Stimulated activated naive CD4-positive, alpha-beta T cell treated with Interleukin-2 at 50 U/mL for 16 hours (primary cell): ENCODE data around the gene MYO1F.
A peak's percentile ranks its signal among the peaks of the same experiment; 100 is the strongest.
"Not testable (repeated sequence)": the region's sequence is repeated elsewhere in the genome, so short reads cannot be mapped to it uniquely, and the experiment has no call there.

Source experiments
- DNase-seq: peaks from one replicate; lab custom pipeline; 2025; lab: John Stamatoyannopoulos, UW

MYO1F gene

GRCh38 chr19:8517551-8518442 lies 59.4 kb downstream of the MYO1F start:
- DNase-seq = peak; percentile 21

GRCh38 chr19:8515317-8515716 lies 61.9 kb downstream of the MYO1F start:
- DNase-seq = peak; percentile 49

- DNase-seq = not testable (repeated sequence)
Measured at GRCh38 chr19:8514505-8515009, 62.7 kb downstream of the MYO1F start.

DNA sequence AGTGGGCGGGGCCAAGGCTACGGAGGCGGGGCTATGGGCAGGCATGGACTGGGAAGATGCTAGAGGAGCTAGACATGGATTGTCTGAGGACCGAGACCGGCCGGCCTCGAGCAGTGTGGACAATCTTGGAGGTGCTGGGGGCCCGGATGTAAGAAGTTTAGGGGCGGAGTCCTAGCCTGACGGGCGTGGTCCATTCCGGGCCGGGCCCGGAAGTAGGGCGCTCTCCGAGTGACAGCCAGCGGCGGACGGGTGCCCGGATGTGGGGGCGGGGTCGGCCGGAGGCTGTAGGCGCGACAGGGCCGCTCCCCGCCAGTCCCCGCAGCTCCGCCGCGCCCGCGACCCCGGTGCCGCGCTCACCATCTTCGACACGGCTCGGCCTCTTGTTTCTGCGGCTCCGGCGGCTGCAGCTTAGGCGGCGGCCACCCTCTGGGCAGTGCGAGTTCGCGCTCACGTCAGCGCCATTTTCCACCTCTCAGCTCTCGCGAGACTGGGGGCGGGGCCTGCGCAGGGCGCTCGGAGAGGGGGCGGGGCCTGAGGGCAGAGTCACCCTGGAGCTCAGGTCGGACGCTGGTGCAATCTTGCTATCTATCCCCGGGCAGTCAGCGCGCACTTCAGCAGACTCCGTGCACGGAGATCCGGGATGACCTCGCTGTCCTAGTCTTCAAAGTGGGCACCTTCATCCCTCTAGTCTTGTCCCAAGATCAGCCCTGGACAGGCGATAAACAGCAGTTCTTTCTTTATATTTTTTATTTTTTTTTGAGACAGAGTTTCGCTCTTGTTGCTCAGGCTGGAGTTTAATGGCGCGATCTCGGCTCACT lies 63.3 kb downstream of the MYO1F start, which contains the start of gene ZNF414:
ZNF414 (minus strand) TSS at position 481 of the 818 bp plus-strand sequence; CDS start at position 360, 121 bp downstream.
- peak; percentile 94 for DNase-seq

- no peak for DNase-seq
Measured at GRCh38 chr19:8513036-8513686, 64.1 kb downstream of the MYO1F start.

GRCh38 chr19:8512115-8512967 lies 64.9 kb downstream of the MYO1F start:
- DNase-seq = no peak

DNA sequence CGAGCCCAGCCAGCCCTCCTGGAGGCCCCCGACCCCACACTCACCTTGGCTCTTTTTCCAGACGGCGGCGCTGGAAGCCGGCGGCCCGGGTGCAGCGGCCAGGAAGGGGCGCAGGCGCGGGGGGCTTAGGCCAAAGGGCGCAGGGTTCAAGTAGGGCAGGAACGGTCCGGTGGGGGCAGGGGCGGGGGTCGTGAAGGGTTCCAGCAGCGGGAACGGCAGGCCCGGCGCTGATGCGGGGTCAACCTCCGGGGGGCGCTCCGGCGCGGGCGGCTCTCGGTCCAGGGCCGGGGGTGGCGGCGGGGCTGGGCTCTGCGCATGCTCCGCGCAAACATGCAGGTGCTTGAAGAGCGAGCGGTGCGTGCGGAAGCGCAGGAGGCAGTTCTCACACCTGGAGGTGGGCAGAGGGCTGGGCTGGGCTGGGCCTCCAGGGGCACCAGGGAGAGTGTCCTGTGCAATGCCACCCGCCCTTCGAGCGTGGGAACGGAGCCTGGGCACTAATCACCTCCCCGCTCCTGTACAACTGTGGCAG lies 65.6 kb downstream of the MYO1F start:
- no peak for DNase-seq

GRCh38 chr19:8510589-8511115 lies 66.6 kb downstream of the MYO1F start:
- DNase-seq = no peak

DNA sequence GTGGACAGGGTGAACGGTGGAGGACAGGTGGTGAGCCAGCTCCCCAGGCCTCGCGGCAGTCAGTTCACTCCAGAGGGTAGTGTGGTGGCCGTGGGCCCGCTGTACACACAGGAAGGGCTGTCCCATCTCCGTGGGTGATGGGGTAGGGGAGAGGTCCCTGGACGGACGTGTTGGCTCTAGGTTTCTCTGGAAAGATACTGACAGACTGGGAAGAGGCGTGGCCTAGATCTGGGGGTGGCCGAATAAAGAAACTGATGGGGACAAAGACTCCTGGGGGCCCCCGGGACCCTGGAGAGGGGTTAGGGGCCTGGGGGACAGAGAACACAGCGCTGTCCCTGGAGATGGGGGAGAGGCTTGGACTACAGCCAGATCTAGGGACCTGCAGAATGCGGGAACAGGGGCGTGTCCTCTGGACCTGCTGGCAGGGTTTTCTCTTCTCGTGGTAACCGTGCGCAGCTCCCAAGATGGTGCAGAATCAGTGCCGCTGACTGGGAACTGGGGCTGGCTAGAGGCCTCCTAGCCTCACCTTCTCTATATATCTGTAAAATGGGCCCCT lies 70.8 kb downstream of the MYO1F start:
- no peak for DNase-seq

- DNase-seq = peak; percentile 66
Measured at GRCh38 chr19:8505680-8506401, 71.4 kb downstream of the MYO1F start.

DNA sequence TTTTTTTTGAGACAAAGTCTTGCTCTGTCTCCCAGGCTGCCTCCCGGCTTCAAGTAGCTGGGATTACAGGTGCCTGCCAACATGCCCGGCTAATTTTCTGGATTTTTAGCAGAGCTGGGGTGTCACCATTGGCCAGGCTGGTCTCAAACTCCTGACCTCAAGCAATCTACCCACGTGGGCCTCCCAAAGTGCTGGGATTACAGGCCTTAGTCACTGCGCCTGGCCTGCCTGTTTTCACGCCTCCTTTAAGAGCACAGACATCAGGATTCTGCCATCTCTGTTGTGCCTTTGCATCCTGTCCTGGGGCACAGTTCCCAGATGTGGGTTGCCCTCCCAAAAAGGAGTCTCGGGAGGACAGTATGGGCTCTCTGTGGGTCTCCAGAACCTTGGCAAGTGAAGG lies 72.3 kb downstream of the MYO1F start:
- DNase-seq = no peak

- DNase-seq = no peak
Measured at GRCh38 chr19:8504171-8504570, 73.1 kb downstream of the MYO1F start.

GRCh38 chr19:8503510-8503909 lies 73.7 kb downstream of the MYO1F start:
- DNase-seq = no peak

GRCh38 chr19:8501981-8502380 lies 75.3 kb downstream of the MYO1F start:
- no peak for DNase-seq

- DNase-seq = no peak
Measured at GRCh38 chr19:8501516-8501915, 75.7 kb downstream of the MYO1F start.

DNA sequence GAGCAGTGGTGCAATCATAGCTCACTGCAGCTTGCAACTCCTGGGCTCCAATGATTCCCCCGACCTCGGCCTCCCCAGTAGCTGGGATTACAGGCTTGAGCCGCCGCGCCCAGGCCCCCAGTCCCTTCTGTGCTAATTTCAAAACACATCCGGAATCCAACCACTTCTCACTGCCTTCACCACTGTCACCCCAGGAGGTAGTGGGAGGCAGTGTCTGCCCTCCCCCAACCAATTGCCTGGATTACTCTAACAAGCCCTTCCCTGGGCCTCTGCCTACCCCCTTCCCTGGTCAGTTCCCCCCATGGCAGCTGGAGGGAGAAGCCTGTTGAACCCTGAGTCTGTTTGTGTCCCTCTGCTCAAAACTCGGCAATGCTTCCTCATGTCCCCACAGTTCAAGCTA lies 77.1 kb downstream of the MYO1F start:
- no peak for DNase-seq

GRCh38 chr19:8499048-8499833 lies 78.0 kb downstream of the MYO1F start:
- no peak for DNase-seq

DNA sequence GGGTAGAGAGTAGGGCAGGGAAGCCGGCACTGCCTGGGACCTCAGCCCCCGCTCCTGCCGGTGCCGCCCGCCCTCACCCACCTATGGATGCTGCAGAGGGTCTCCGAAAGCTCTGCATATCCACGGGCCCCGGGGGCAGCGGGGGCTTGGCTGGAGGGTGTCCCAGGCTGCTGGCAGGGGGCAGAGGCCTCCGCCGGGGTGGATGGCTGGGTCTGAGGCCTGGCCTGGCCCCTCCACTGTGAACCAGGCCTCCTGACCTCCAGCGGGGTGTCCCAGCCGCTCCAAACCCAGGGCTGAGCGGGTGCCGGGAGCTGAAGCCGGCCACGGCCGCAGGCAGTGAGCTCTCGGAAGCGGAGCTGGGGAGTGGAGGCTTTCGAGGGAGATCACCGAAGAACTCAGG lies 78.9 kb downstream of the MYO1F start:
- no peak for DNase-seq

GRCh38 chr19:8494158-8494557 lies 83.1 kb downstream of the MYO1F start:
- DNase-seq = no peak
